ENCODE measurements around the gene TNIK. TPM values are rescaled to one million over a fixed set of nuclear protein-coding genes. Genes with fewer than 3 reads are reported as not detected.

The TNIK gene
- total RNA-seq, 1 donor from 2014 or later, result 2.5 TPM

DNA sequence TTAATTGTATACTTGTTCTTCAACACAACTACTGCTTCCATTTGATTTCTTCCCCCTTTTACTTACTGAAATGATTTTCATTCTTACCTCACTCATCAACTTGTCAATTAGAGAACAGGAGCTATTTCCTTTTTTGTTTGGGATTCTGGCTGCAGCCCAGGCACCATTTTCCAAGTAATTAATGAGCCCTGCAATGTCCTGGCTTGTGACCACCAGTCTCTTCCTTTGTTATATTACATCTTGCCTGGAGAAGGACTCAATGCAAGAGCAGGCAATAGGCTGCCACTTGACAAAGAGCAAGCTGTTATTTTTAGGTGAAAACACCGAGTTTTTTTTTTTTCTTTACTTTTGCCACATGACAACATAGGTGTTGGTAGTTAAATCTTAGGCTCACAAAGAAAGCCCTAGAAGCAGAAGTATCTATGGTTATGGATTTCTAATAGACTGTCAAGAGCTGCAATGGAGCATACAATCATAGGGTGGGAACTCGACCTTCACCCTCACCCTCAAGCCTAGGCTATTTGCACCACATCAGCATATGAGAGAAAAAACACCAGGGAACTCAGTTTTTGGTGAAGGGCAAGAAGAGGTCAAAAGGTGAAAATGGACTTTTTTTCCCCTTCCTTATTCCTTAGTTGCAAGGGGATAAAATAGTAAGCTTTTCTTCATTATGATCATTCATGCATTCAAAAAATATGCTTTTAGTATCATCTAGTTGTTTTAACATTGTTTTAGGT lies 114.9 kb downstream of the TNIK start:
- H3K27ac Mint-ChIP-seq, result no peak overlapping the region
- peaks cover 8% of the 10 kb centered on the region for H3K4me1 Mint-ChIP-seq
- TF ChIP-seq, protein P1, sequence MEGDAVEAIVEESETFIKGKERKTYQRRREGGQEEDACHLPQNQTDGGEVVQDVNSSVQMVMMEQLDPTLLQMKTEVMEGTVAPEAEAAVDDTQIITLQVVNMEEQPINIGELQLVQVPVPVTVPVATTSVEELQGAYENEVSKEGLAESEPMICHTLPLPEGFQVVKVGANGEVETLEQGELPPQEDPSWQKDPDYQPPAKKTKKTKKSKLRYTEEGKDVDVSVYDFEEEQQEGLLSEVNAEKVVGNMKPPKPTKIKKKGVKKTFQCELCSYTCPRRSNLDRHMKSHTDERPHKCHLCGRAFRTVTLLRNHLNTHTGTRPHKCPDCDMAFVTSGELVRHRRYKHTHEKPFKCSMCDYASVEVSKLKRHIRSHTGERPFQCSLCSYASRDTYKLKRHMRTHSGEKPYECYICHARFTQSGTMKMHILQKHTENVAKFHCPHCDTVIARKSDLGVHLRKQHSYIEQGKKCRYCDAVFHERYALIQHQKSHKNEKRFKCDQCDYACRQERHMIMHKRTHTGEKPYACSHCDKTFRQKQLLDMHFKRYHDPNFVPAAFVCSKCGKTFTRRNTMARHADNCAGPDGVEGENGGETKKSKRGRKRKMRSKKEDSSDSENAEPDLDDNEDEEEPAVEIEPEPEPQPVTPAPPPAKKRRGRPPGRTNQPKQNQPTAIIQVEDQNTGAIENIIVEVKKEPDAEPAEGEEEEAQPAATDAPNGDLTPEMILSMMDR (IDR thresholded peaks at IDR 0.05), result no peak
- CTCF ChIA-PET, result no interaction called here
- DNase-seq (no peak), ATAC-seq (ENCODE audit: low read depth) (no peak)
- H3K4me3 Mint-ChIP-seq, result no peak overlapping the region
- POLR2A ChIA-PET, result no interaction called here
- intact Hi-C loops (cut with micrococcal nuclease), result no loop called here
- no peaks in the 10 kb centered on the region for H3K9me3 Mint-ChIP-seq
- no peaks in the 10 kb centered on the region for H3K36me3 Mint-ChIP-seq (ENCODE audit: low read depth)
- H3K27me3 Mint-ChIP-seq, result no peaks in the 10 kb centered on the region

DNA sequence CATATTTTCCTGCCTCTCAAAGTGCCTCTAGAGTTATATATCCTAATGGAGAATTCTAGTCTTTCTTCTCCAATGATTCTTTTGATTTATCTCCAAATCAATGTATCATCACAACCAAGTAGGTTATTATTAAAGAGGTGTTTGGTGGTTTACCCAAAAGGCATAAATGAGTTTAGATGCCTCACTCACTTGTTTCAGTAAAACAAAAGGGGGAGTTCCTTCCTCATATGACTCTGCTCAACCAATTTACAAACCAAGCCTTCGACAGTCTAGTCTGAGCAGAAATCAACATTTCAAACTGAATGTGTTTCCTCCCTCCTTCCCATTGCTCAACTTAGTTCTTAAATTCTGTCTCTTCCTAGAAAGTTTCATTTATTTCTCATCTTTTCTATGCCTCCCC lies 116.5 kb downstream of the TNIK start:
- ChIA-PET POLR2A (no interaction called here), CTCF (no interaction called here)
- intact Hi-C loops (cut with micrococcal nuclease), result no loop called here
- TF ChIP-seq, protein P1 (IDR thresholded peaks at IDR 0.05), result no peak
- Mint-ChIP-seq H3K27me3 (no peaks in the 10 kb centered on the region), H3K27ac (no peak overlapping the region), H3K9me3 (no peaks in the 10 kb centered on the region), H3K4me1 (peaks cover 8% of the 10 kb centered on the region), H3K4me3 (no peak overlapping the region), H3K36me3 (ENCODE audit: low read depth) (no peaks in the 10 kb centered on the region)
- DNase-seq (no peak), ATAC-seq (ENCODE audit: low read depth) (no peak)

DNA sequence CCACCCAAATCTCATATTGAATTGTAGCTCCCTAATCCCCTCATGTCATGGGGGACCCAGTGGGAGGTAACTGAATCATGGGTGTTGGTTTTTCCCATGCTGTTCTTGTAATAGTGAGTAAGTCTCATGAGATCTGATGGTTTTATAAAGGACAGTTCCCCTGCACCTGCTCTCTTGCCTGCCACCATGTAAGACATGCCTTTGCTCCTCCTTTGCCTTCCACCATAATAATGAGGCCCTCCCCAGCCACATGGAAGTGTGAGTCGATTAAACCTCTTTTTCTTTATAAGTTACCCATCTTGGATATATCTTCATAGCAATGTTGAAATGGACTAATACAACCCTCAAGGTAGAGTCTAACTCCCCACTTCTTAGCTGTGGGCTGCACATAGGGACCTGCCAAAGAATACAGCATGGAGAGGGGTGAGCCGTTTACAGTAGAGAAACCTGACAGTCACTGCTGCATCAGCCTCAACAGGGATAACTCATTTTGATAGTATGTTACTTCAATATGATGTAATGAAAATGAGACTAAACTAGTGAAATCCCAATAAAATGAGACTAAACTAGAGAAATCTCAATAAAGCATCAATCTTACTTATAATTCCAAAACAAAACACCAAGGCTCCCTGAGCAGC lies 117.3 kb downstream of the TNIK start:
- intact Hi-C loops (cut with micrococcal nuclease), result no loop called here
- H3K9me3 Mint-ChIP-seq, result no peaks in the 10 kb centered on the region
- DNase-seq (no peak), ATAC-seq (ENCODE audit: low read depth) (no peak)
- H3K4me1 Mint-ChIP-seq, result peaks cover 6% of the 10 kb centered on the region
- H3K36me3 Mint-ChIP-seq (ENCODE audit: low read depth), result no peaks in the 10 kb centered on the region
- TF ChIP-seq, protein P1 (IDR thresholded peaks at IDR 0.05), result no peak
- ChIA-PET POLR2A (no interaction called here), CTCF (no interaction called here)
- no peaks in the 10 kb centered on the region for H3K27me3 Mint-ChIP-seq
- H3K27ac Mint-ChIP-seq, result no peak overlapping the region
- H3K4me3 Mint-ChIP-seq, result no peak overlapping the region

DNA sequence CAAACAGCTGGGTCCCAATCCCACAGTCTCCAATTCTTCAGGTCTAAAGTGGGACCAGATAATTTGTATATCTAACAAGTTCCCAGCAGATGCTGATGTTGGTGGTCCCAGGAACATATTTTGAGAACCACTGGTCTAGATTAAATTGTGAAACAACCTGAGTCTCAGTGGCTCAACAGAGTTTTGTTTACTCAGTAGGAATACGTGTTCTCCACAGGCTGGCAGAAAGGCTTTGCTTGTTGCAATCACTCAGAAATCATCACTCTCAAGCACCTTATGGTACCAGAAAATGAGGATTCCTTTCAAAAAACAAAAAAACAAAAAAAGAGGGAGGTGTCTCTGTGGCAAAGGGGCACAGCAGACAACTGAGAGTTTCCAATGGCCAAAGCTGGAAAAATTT lies 118.0 kb downstream of the TNIK start:
- intact Hi-C loops (cut with micrococcal nuclease), result no loop called here
- no peaks in the 10 kb centered on the region for H3K9me3 Mint-ChIP-seq
- ATAC-seq (ENCODE audit: low read depth), result no peak
- no peaks in the 10 kb centered on the region for H3K4me1 Mint-ChIP-seq
- DNase-seq, result no peak
- TF ChIP-seq, protein P1 (IDR thresholded peaks at IDR 0.05), result no peak
- H3K4me3 Mint-ChIP-seq, result no peak overlapping the region
- ChIA-PET POLR2A (no interaction called here), CTCF (no interaction called here)
- H3K27ac Mint-ChIP-seq, result no peak overlapping the region
- H3K27me3 Mint-ChIP-seq, result no peaks in the 10 kb centered on the region
- no peaks in the 10 kb centered on the region for H3K36me3 Mint-ChIP-seq (ENCODE audit: low read depth)

DNA sequence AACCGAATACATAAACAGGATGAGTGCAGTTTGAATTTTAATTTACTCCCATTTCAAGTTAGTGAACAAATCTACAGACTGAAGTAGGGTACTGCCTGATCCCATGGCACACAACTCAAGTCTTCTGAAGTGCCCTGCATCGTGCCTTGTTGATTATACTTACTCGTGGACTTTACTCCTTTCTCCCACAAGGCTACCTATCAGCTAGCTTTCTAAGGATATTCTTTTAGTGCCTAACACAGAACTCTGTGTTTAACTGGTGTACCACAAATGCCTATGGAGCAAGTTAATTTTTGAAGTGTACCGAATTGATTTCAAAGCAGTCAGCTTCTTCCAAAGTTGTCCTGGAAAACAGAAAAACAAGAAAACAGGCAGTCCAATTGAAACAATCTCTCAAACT lies 119.8 kb downstream of the TNIK start:
- ATAC-seq (ENCODE audit: low read depth) (no peak), DNase-seq (no peak)
- Mint-ChIP-seq H3K36me3 (ENCODE audit: low read depth) (no peaks in the 10 kb centered on the region), H3K4me1 (no peaks in the 10 kb centered on the region), H3K4me3 (no peak overlapping the region), H3K27me3 (no peaks in the 10 kb centered on the region), H3K9me3 (no peaks in the 10 kb centered on the region), H3K27ac (no peak overlapping the region)
- TF ChIP-seq, protein P1 (IDR thresholded peaks at IDR 0.05), result no peak
- CTCF ChIA-PET, result no interaction called here
- POLR2A ChIA-PET, result no interaction called here
- intact Hi-C loops (cut with micrococcal nuclease), result no loop called here
